ENCODE data around the gene MARS1.
"Not testable (repeated sequence)": the region's sequence is repeated elsewhere in the genome, so short reads cannot be mapped to it uniquely, and the experiment has no call there.

MARS1 gene

GRCh38 chr12:57487597-57488401 is at the start of gene MARS1:
MARS1 (plus strand) TSS chr12:57488068; CDS start chr12:57488091, 23 bp downstream.
- Histone ChIP-seq H3K9me3 (replicated peaks in 1 of 11) (peaks cover 0 to 5% (median 2%) of the 10 kb centered on the region in 11 experiments; a peak in 8 of 22 replicates), H3K4me3 (peak within 1 kb of the TSS; percentile 75 to 98 (median 85)), H4K20me1 (peaks cover 0 to 43% (median 24%) of the 10 kb centered on the region in 11 experiments; a peak in 17 of 22 replicates), H3K4me2 (peak within 1 kb of the TSS; percentile 75 to 97 (median 93)), H3K27ac (peak within 1 kb of the TSS; percentile 82 to 96 (median 89)), H3K4me1 (peaks cover 15 to 32% (median 22%) of the 10 kb centered on the region in 10 experiments), H3K36me3 (peaks cover 39 to 42% (median 40%) of the 10 kb centered on the region in 11 experiments), H3K9ac (peak within 1 kb of the TSS; percentile 82 to 98 (median 90)), H3K27me3 (no peaks in the 10 kb centered on the region)
- peak in 5 of 11 experiments; percentile 12 to 66 (median 49); a peak in 4 of 22 replicates for TF ChIP-seq Cebpa-rat (IDR thresholded peaks at IDR 0.05)

- Histone ChIP-seq H3K4me2 (no peak overlapping the region), H4K20me1 (no peaks in the 10 kb centered on the region), H3K4me1 (peaks cover 10 to 20% (median 12%) of the 10 kb centered on the region in 10 experiments; a peak in 17 of 20 replicates), H3K27me3 (no peaks in the 10 kb centered on the region), H3K27ac (no peak overlapping the region), H3K9me3 (replicated peaks in 1 of 11) (peaks cover 7 to 18% (median 16%) of the 10 kb centered on the region in 11 experiments; a peak in 19 of 22 replicates), H3K4me3 (no peak overlapping the region), H3K36me3 (no peaks in the 10 kb centered on the region), H3K9ac (no peak overlapping the region)
- no peak for TF ChIP-seq Cebpa-rat (IDR thresholded peaks at IDR 0.05)
Measured at GRCh38 chr12:57438400-57438799, 49.5 kb upstream of the MARS1 start.

GRCh38 chr12:57439762-57440266 is 48.1 kb upstream of the MARS1 start:
- H3K4me1 ChIP-seq = peaks cover 6 to 13% (median 9%) of the 10 kb centered on the region in 10 experiments; a peak in 18 of 20 replicates
- H3K9me3 ChIP-seq (replicated peaks in 1 of 11) = peaks cover 7 to 18% (median 16%) of the 10 kb centered on the region in 11 experiments; a peak in 19 of 22 replicates
- no peaks in the 10 kb centered on the region for H3K27me3 ChIP-seq
- no peak for TF ChIP-seq Cebpa-rat (IDR thresholded peaks at IDR 0.05)
- H3K36me3 ChIP-seq = no peaks in the 10 kb centered on the region
- H3K27ac ChIP-seq = no peak overlapping the region
- no peak overlapping the region for H3K9ac ChIP-seq
- no peak overlapping the region for H3K4me3 ChIP-seq
- no peaks in the 10 kb centered on the region for H4K20me1 ChIP-seq
- no peak overlapping the region for H3K4me2 ChIP-seq

- not testable (repeated sequence) for H4K20me1 ChIP-seq, H3K27ac ChIP-seq, H3K4me3 ChIP-seq
Measured at GRCh38 chr12:57441393-57441792, 46.5 kb upstream of the MARS1 start.

GRCh38 chr12:57441846-57442427 is 45.9 kb upstream of the MARS1 start:
- Histone ChIP-seq H3K4me1 (peaks cover 0 to 14% (median 0%) of the 10 kb centered on the region in 10 experiments; a peak in 3 of 20 replicates), H3K27me3 (no peaks in the 10 kb centered on the region), H3K27ac (no peak overlapping the region), H3K36me3 (no peaks in the 10 kb centered on the region), H3K4me3 (no peak overlapping the region), H4K20me1 (no peaks in the 10 kb centered on the region), H3K9me3 (replicated peaks in 1 of 11) (peaks cover 7 to 18% (median 16%) of the 10 kb centered on the region in 11 experiments; a peak in 19 of 22 replicates), H3K9ac (no peak overlapping the region), H3K4me2 (no peak overlapping the region)
- TF ChIP-seq Cebpa-rat (IDR thresholded peaks at IDR 0.05) = no peak

More at GRCh38 chr12:57441393-57441792, 46.5 kb upstream of the MARS1 start:
- Histone ChIP-seq H3K9me3 (replicated peaks in 1 of 11) (peaks cover 7 to 18% (median 16%) of the 10 kb centered on the region in 11 experiments; a peak in 19 of 22 replicates), H3K4me1 (peaks cover 0 to 14% (median 0%) of the 10 kb centered on the region in 10 experiments; a peak in 3 of 20 replicates)
- H3K9ac ChIP-seq, H3K36me3 ChIP-seq, H3K4me2 ChIP-seq, H3K27me3 ChIP-seq: not testable (repeated sequence)

GRCh38 chr12:57444337-57444736 is 43.5 kb upstream of the MARS1 start:
- Histone ChIP-seq H3K4me1 (peaks cover 0 to 14% (median 0%) of the 10 kb centered on the region in 10 experiments; a peak in 3 of 20 replicates), H3K9me3 (replicated peaks in 1 of 11) (peaks cover 7 to 18% (median 16%) of the 10 kb centered on the region in 11 experiments; a peak in 19 of 22 replicates)
- H3K36me3 ChIP-seq, H3K27ac ChIP-seq, H3K4me3 ChIP-seq, H3K4me2 ChIP-seq, H4K20me1 ChIP-seq, H3K27me3 ChIP-seq, H3K9ac ChIP-seq: not testable (repeated sequence)

GRCh38 chr12:57444744-57445143 is 43.1 kb upstream of the MARS1 start:
- H3K27me3 ChIP-seq = no peaks in the 10 kb centered on the region
- peaks cover 7 to 18% (median 16%) of the 10 kb centered on the region in 11 experiments; a peak in 19 of 22 replicates for H3K9me3 ChIP-seq (replicated peaks in 1 of 11)
- TF ChIP-seq Cebpa-rat (IDR thresholded peaks at IDR 0.05) = no peak
- H4K20me1 ChIP-seq = no peaks in the 10 kb centered on the region
- H3K27ac ChIP-seq = no peak overlapping the region
- H3K4me2 ChIP-seq = no peak overlapping the region
- H3K4me3 ChIP-seq = no peak overlapping the region
- H3K4me1 ChIP-seq = peaks cover 0 to 14% (median 0%) of the 10 kb centered on the region in 10 experiments; a peak in 3 of 20 replicates
- H3K9ac ChIP-seq = no peak overlapping the region
- no peaks in the 10 kb centered on the region for H3K36me3 ChIP-seq

- peaks cover 4 to 10% (median 8%) of the 10 kb centered on the region in 11 experiments; a peak in 18 of 22 replicates for H3K9me3 ChIP-seq (replicated peaks in 1 of 11)
- H3K9ac ChIP-seq = no peak overlapping the region
- H3K27ac ChIP-seq = no peak overlapping the region
- peaks cover 2 to 19% (median 5%) of the 10 kb centered on the region in 10 experiments for H3K4me1 ChIP-seq
- H3K27me3 ChIP-seq = no peaks in the 10 kb centered on the region
- TF ChIP-seq Cebpa-rat (IDR thresholded peaks at IDR 0.05) = no peak
- H4K20me1 ChIP-seq = no peaks in the 10 kb centered on the region
- no peak overlapping the region for H3K4me2 ChIP-seq
- H3K36me3 ChIP-seq = no peaks in the 10 kb centered on the region
- no peak overlapping the region for H3K4me3 ChIP-seq
Measured at GRCh38 chr12:57446292-57446960, 41.4 kb upstream of the MARS1 start.
